ENCODE data around the gene SLC17A4.

SLC17A4 gene

GRCh38 chr6:25816252-25816651 lies 61.7 kb downstream of the SLC17A4 start:
- H3K4me3 ChIP-seq (ENCODE audit: low read depth, low read length) = no peak overlapping the region
- no peak for TF ChIP-seq CTCF (IDR thresholded peaks at IDR 0.05; ENCODE audit: low read depth, low read length)

DNA sequence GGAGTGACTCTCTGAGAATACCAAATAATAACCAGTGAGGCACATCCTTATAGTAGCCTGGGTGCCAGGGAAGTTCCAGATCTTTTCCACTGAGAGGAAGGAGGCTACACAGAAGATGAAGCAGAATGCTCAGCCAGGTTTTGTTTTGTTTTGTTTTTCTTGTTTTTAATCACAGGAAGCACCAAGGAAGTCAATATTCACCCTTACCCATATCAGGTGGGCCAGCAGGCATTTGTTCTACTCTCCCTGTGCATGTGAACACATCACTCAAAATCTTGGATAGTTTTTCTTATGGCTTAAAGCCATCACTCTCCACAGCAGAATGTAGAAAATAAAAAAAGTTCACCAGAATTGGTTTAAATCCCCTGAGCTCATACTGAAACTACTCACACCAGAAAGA lies 66.8 kb downstream of the SLC17A4 start:
- H3K4me3 ChIP-seq (ENCODE audit: low read depth, low read length) = no peak overlapping the region
- no peak for TF ChIP-seq CTCF (IDR thresholded peaks at IDR 0.05; ENCODE audit: low read depth, low read length)

- no peak overlapping the region for H3K4me3 ChIP-seq (ENCODE audit: low read depth, low read length)
- no peak for TF ChIP-seq CTCF (IDR thresholded peaks at IDR 0.05; ENCODE audit: low read depth, low read length)
Measured at GRCh38 chr6:25829375-25829774, 74.8 kb downstream of the SLC17A4 start.

- TF ChIP-seq CTCF (IDR thresholded peaks at IDR 0.05; ENCODE audit: low read depth, low read length) = no peak
- H3K4me3 ChIP-seq (ENCODE audit: low read depth, low read length) = no peak overlapping the region
Measured at GRCh38 chr6:25830458-25830857, 75.9 kb downstream of the SLC17A4 start.

All from WI38 (cell line).